ENCODE results near the gene NOP9.
"Not testable (repeated sequence)": the region's sequence is repeated elsewhere in the genome, so short reads cannot be mapped to it uniquely, and the experiment has no call there.

The NOP9 gene

GRCh38 chr14:24314377-24315193, 14.9 kb downstream of the NOP9 start:
- TF ChIP-seq ZNF274 (IDR thresholded peaks at IDR 0.05; ENCODE audit: low read depth, low read length) = no peak
- H3K4me3 ChIP-seq (ENCODE audit: low read length) = no peak overlapping the region

GRCh38 chr14:24315243-24315806, 15.7 kb downstream of the NOP9 start:
- no peak overlapping the region for H3K4me3 ChIP-seq (ENCODE audit: low read length)
- no peak for TF ChIP-seq ZNF274 (IDR thresholded peaks at IDR 0.05; ENCODE audit: low read depth, low read length)

GRCh38 chr14:24315807-24316596, 16.4 kb downstream of the NOP9 start:
- H3K4me3 ChIP-seq (ENCODE audit: low read length) = no peak overlapping the region
- no peak for TF ChIP-seq ZNF274 (IDR thresholded peaks at IDR 0.05; ENCODE audit: low read depth, low read length)

GRCh38 chr14:24316597-24316950, 16.9 kb downstream of the NOP9 start:
- no peak overlapping the region for H3K4me3 ChIP-seq (ENCODE audit: low read length)
- TF ChIP-seq ZNF274 (IDR thresholded peaks at IDR 0.05; ENCODE audit: low read depth, low read length) = no peak

GRCh38 chr14:24317141-24317928, 17.7 kb downstream of the NOP9 start:
- no peak overlapping the region for H3K4me3 ChIP-seq (ENCODE audit: low read length)
- TF ChIP-seq ZNF274 (IDR thresholded peaks at IDR 0.05; ENCODE audit: low read depth, low read length) = no peak

- H3K4me3 ChIP-seq (ENCODE audit: low read length) = no peak overlapping the region
- no peak for TF ChIP-seq ZNF274 (IDR thresholded peaks at IDR 0.05; ENCODE audit: low read depth, low read length)
Measured at GRCh38 chr14:24321212-24321975, 21.7 kb downstream of the NOP9 start.

- no peak for TF ChIP-seq ZNF274 (IDR thresholded peaks at IDR 0.05; ENCODE audit: low read depth, low read length)
- no peak overlapping the region for H3K4me3 ChIP-seq (ENCODE audit: low read length)
Measured at GRCh38 chr14:24322672-24323071, 23.0 kb downstream of the NOP9 start.

GRCh38 chr14:24323341-24323740, 23.7 kb downstream of the NOP9 start:
- no peak overlapping the region for H3K4me3 ChIP-seq (ENCODE audit: low read length)
- no peak for TF ChIP-seq ZNF274 (IDR thresholded peaks at IDR 0.05; ENCODE audit: low read depth, low read length)

- TF ChIP-seq ZNF274 (IDR thresholded peaks at IDR 0.05; ENCODE audit: low read depth, low read length) = no peak
- no peak overlapping the region for H3K4me3 ChIP-seq (ENCODE audit: low read length)
Measured at GRCh38 chr14:24324024-24324423, 24.4 kb downstream of the NOP9 start.

GRCh38 chr14:24325041-24325530, 25.4 kb downstream of the NOP9 start:
- TF ChIP-seq ZNF274 (IDR thresholded peaks at IDR 0.05; ENCODE audit: low read depth, low read length) = no peak
- H3K4me3 ChIP-seq (ENCODE audit: low read length) = no peak overlapping the region

- no peak overlapping the region for H3K4me3 ChIP-seq (ENCODE audit: low read length)
- TF ChIP-seq ZNF274 (IDR thresholded peaks at IDR 0.05; ENCODE audit: low read depth, low read length) = no peak
Measured at GRCh38 chr14:24325963-24326362, 26.3 kb downstream of the NOP9 start.

- no peak for TF ChIP-seq ZNF274 (IDR thresholded peaks at IDR 0.05; ENCODE audit: low read depth, low read length)
- no peak overlapping the region for H3K4me3 ChIP-seq (ENCODE audit: low read length)
Measured at GRCh38 chr14:24327303-24327702, 27.7 kb downstream of the NOP9 start.

- H3K4me3 ChIP-seq (ENCODE audit: low read length) = not testable (repeated sequence)
Measured at GRCh38 chr14:24327914-24328313, 28.3 kb downstream of the NOP9 start.

All from GM08714 (cell line).